Inferior parietal cortex (tissue), 1 donor: ENCODE results near the gene SCN1B.

Source experiments
- DNase-seq: peaks from one replicate; pipeline ENCODE4 v3.0.0-alpha.2; 2016; ENCODE audit errors: extremely low spot score

The SCN1B gene

GRCh38 chr19:35074426-35075201 is 44.3 kb downstream of the SCN1B start:
- DNase-seq: no peak

DNA sequence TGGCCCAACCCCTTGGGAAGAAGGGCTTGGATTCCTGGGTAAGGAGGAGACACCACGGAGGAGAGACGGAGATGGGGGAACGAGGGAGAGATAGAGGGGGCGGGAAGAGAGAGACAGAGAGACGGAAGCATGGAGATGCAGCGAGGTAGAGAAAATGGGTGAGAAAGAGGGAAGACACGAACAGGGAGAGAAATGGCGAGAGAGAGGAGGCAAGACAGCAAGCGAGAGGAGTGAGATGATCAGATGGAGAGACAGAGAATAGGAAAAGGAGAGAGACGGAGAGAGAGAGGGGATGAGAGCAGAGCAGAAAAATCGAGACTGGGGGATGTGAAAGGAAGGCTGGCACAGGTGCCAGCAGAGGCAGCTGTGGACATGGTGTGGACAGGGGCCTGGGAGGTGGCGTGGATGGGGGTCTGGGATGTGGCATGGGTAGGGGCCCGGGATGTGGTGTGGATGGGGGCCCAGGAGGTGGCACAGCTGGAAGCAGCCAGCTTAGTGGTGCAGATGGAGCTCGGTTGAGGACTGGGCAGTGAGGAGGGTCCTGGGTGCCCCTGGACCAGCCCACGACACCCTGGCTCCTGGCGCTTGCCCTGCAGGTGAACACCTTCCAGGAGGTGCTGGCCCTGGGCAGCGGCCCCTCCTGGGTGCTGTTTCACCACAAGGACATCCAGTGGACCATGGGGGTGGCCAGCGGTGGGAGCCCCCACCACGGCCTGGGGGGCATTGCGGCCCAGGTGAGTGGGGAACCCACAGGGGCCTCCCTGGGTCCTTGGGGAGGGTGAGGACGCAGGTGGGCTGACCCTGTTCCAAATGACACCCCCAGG is 45.1 kb downstream of the SCN1B start:
- DNase-seq: no peak

- no peak for DNase-seq
These were observed 45.7 kb downstream of the SCN1B start for GRCh38 chr19:35076026-35076370.

DNA sequence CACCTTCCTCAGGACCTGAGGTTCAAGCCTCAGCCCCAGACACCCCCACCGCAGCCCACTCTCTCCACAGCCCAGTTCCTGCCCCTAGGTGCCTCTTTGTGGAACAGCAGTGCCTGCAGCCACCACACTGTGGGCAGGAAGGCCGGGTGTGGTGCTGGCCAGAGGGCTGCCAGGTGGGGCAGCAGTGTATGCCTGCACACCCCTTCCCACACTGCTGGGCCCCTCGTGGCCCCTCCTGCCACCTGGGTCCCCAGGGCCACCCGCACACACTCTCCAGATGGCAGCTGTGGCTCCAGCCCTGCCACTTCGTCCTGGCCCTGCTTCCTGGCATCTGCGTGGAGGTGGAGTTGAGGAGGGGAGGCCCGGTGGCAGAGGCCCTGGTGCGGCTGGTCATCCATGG is 46.4 kb downstream of the SCN1B start:
- DNase-seq: no peak

- DNase-seq: no peak
These were observed 47.3 kb downstream of the SCN1B start for GRCh38 chr19:35077411-35078223.

GRCh38 chr19:35079826-35080225 is 49.6 kb downstream of the SCN1B start:
- no peak for DNase-seq

- no peak for DNase-seq
These were observed 50.4 kb downstream of the SCN1B start for GRCh38 chr19:35080613-35081170.

DNA sequence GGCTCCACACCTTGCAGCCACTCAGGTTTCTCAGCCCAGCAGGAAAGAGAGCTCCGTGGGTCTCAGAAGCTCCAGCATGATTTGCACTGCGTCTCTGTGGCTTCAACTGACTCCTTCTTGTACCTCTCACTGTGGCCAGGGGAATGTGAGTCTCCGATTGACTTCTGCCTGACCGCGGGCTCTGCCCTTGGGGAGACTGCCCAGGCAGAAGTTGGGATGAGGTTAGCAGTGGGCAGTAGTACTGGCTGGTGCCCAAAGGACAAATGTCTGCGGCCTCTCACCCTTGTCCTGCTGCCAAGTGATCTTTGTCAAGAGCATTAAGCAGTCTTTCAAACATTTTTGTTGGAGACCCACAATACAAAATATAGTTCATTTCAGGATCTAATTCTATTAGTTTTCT is 50.9 kb downstream of the SCN1B start:
- DNase-seq: no peak

DNA sequence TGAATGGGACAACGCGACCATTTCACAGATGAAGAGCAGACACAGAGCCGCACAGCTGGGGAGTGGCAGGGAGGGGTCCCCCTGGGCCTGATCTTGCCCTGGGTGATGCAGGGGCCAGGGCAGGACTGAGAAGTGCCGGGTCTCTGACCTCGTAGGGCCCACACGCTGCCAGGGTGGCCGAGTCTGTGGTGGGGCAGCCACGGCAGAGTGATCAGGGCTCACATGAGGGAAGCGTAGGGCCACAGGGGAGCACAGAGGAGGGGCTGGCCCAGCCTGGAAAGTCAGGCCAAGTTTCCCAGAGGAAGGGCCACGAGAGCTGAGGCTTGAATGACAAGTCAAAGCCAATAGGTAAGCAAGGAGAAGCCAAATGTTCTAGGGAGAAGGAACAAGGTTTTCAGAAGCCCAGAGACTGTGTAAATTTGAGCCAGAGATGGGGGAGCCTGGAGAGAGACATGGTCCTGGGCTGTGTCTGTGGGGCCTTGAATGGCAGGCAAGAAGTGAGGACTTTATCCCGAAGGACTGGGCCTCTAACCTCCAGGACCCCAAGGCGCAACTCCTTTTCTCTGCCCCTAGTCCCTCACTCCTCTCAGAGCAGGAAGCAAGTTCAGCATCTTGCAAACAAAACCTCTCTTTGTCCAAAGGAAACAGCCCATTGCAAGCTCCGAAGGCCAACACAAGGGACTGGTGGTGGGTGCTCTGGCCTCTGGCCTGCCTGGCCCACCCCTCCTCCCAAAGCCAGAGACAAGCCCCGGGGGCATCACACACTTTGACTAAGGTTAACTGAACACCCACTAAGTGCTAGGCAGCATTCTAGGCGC is 53.6 kb downstream of the SCN1B start:
- no peak for DNase-seq

DNA sequence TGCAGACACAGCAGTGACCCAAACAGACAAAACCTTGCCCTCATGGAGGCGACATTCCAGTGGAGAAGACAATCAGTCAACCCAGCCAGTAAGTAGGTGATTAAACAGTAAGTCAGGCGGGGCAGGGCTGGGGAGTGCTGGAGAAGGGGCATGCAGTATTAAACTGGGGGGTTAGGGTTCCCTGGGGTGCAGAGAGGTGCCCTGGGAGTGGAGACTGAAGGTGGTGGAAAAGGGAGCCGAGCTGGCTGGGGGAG is 54.2 kb downstream of the SCN1B start:
- no peak for DNase-seq

DNA sequence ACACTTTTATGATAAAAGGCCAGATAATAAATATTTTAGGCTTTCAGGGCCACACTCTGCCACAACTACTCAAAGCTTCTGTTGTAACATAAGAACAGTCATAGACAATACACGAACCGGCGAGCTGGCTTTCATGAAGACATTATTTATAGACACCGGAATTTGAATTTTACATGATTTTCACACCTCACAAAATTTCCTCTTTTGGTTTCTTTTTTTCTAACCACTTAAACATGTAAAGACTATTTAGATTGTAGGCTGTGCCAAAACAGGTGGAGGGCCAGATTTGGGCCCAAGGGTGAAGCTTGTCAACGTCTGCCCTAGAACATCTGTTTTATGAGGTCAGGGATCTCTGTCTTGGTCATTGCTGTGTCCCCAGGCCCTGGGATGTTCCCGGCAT is 55.7 kb downstream of the SCN1B start:
- peak; percentile 45 for DNase-seq

- DNase-seq: no peak
These were observed 56.2 kb downstream of the SCN1B start for GRCh38 chr19:35086455-35086854.

- no peak for DNase-seq
These were observed 57.1 kb downstream of the SCN1B start for GRCh38 chr19:35087393-35087792.

DNA sequence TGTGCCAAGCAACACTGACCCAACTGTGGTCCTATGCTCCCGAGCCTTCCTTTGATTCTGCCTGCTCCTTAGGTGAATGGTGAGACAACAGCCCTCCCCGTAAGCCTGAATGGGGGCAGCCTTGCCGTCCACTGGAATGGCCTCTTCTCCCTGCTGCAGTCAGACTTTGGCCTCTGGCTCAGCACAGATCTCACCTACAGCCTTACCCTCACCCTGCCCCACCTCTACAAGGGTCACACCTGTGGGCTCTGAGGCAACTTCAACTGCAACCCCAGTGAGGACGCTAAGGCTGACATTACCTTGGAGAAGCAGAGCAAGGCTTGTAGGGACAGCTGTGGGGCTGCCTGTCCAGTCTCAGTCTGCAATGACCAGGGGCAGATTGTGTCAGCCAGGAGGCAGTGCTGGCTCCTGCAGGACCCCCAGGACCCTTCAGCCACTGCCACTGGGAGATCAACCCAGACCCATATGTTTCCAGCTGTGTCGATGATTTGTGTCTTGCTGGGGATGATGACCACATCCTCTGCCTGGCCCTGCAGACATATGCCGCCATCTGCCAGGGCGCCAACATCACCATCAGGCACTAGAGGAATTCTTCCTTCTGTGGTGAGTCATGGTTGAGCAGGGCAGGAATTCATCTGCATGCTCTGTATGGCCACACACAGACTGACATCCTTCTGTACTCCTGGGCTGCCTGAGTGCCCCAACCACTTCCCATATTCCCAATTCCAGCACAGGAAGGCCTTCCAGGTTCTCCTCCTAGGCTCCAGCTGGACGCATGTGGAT is 58.1 kb downstream of the SCN1B start:
- no peak for DNase-seq

- DNase-seq: no peak
These were observed 59.3 kb downstream of the SCN1B start for GRCh38 chr19:35089554-35089953.
